ENCODE data around the gene TSPAN18. TPM values are rescaled to one million over a fixed set of nuclear protein-coding genes. Genes with fewer than 3 reads are reported as not detected.
A peak's percentile ranks its signal among the peaks of the same experiment; 100 is the strongest.

TSPAN18 gene
- total and polyA plus RNA-seq, 2 of the 4 experiments (the other 2 are of a cell fraction), result 0.36 to 1.1 TPM

GRCh38 chr11:44804449-44805437, 78.0 kb downstream of the TSPAN18 start:
- CTCF ChIA-PET, result interaction anchor here (0.7 to 1.1 kb wide), 2 partner anchors 11 to 12 kb away, joined by 3 read pairs; no protein-coding TSS in a partner anchor
- no peaks in the 10 kb centered on the region for H3K9me3 ChIP-seq (ENCODE audit: control insufficient read depth, insufficient read depth, low read length)
- WGBS, 2 experiments (ENCODE audit: extremely low coverage in 2 of 2, insufficient read length in 1 of 2), result 7% methylated on average over 3 of the region's 14 CpGs; no CpG with 5 or more reads in 1 of the 2 experiments

More at GRCh38 chr11:44804449-44805437, 78.0 kb downstream of the TSPAN18 start:
- no peak overlapping the region; the same call in 1 of the 2 replicates for H2AK5ac ChIP-seq (ENCODE audit: low read depth, low read length)
- intact Hi-C loops (cut with micrococcal nuclease), result loop anchor here (5.0 kb wide), 1 partner anchor 77 kb away; the partner anchor contains the start of gene TSPAN18
- H2BK15ac ChIP-seq (ENCODE audit: low read depth, low read length), result no peak overlapping the region
- H3K4me2 ChIP-seq (ENCODE audit: low read depth, low read length), result peak overlapping the region; percentile 23; the same call in 1 of the 2 replicates
- H3K23ac ChIP-seq (ENCODE audit: low read depth, low read length), result no peak overlapping the region
- H2AK9ac ChIP-seq (replicated peaks; ENCODE audit: low read depth, low read length, poor library complexity), result no peak overlapping the region
- peak; percentile 20 for DNase-seq
- in situ Hi-C loops (cut with MboI; ENCODE audit: low sequenced_read_pairs), result no loop called here
- H4K8ac ChIP-seq (ENCODE audit: low read depth in 2 of 2, low read length in 2 of 2), result no peak overlapping the region
- H2BK5ac ChIP-seq (ENCODE audit: low read depth, low read length, poor library complexity, severe bottlenecking), result no peak overlapping the region
- POLR2A ChIA-PET (ENCODE audit: unreplicated experiment), result interaction anchor here (0.5 kb wide), 1 partner anchor 177 kb away, joined by 4 read pairs; no protein-coding TSS in a partner anchor
- H2BK120ac ChIP-seq (ENCODE audit: low read depth, low read length), result no peak overlapping the region
- no peaks in the 10 kb centered on the region for H4K20me1 ChIP-seq (ENCODE audit: insufficient read depth, low read length)
- H3K18ac ChIP-seq (ENCODE audit: low read depth, low read length), result peak overlapping the region; percentile 10; the same call in 1 of the 2 replicates
- peaks cover 45% of the 10 kb centered on the region for H3K27me3 ChIP-seq (ENCODE audit: control insufficient read depth, insufficient read depth, low read length)
- no peak overlapping the region for H3K4me3 ChIP-seq (ENCODE audit: insufficient read depth, low read depth, low read length)
- H3K56ac ChIP-seq (ENCODE audit: extremely low read depth, insufficient read depth, low read length), result no peak overlapping the region
- no peak for TF ChIP-seq USF2 (IDR thresholded peaks at IDR 0.05; ENCODE audit: low read depth, low read length)
- TF ChIP-seq MXI1 (IDR thresholded peaks at IDR 0.05; ENCODE audit: borderline replicate concordance, low read depth, low read length), result no peak
- no peak for TF ChIP-seq FOS (IDR thresholded peaks at IDR 0.05; ENCODE audit: low read depth, low read length)
- no peak for TF ChIP-seq SMC3 (IDR thresholded peaks at IDR 0.05; ENCODE audit: low read depth, low read length)
- TF ChIP-seq RAD21 (IDR thresholded peaks at IDR 0.05; ENCODE audit: low read length), result no peak
- no peak for TF ChIP-seq RFX5 (IDR thresholded peaks at IDR 0.05; ENCODE audit: low read depth, low read length)
- TF ChIP-seq CEBPB (IDR thresholded peaks at IDR 0.05; ENCODE audit: low read depth, low read length), result no peak
- no peak for TF ChIP-seq NFE2L2 (IDR thresholded peaks at IDR 0.05; ENCODE audit: low read depth, low read length)
- no peak for TF ChIP-seq ELK1 (IDR thresholded peaks at IDR 0.05; ENCODE audit: borderline replicate concordance, low read depth, low read length)
- no peak for TF ChIP-seq RCOR1 (IDR thresholded peaks at IDR 0.05; ENCODE audit: insufficient replicate concordance, low read length)
- TF ChIP-seq MAZ (IDR thresholded peaks at IDR 0.05; ENCODE audit: borderline replicate concordance, low read depth, low read length), result no peak
- ATAC-seq (ENCODE audit: low read depth), result peak; percentile 80
- no peak overlapping the region for H2BK20ac ChIP-seq (ENCODE audit: low read depth, low read length)
- no peaks in the 10 kb centered on the region for H3K9me1 ChIP-seq (ENCODE audit: insufficient read depth, low read length)
- no peaks in the 10 kb centered on the region for H3K79me1 ChIP-seq (ENCODE audit: low read depth in 1 of 2, low read length in 2 of 2)
- H4K91ac ChIP-seq (ENCODE audit: insufficient read depth, low read depth, low read length), result no peak overlapping the region; the same call in 1 of the 2 replicates
- H3K9ac ChIP-seq (ENCODE audit: low read depth, low read length), result no peak overlapping the region; the same call in 1 of the 2 replicates
- BruUV-seq (replicated peaks), result no TSS peak
- H2AFZ ChIP-seq (replicated peaks; ENCODE audit: low read length, poor library complexity), result no peak overlapping the region
- H4K5ac ChIP-seq (ENCODE audit: low read depth, low read length), result no peak overlapping the region; the same call in 1 of the 2 replicates
- H3K27ac ChIP-seq (ENCODE audit: insufficient read depth, low read length), result peak overlapping the region; percentile 27; the same call in 1 of the 2 replicates
- peaks cover 12% of the 10 kb centered on the region; the same call in 1 of the 2 replicates for H3K4me1 ChIP-seq (ENCODE audit: control insufficient read depth, insufficient read depth, low read length)
- H3K4ac ChIP-seq (ENCODE audit: low read depth, low read length), result no peak overlapping the region
- H3K36me3 ChIP-seq (ENCODE audit: control insufficient read depth, insufficient read depth, low read length), result no peaks in the 10 kb centered on the region
- H3K14ac ChIP-seq (replicated peaks; ENCODE audit: low read depth, low read length), result no peak overlapping the region
- dilution Hi-C loops (cut with HindIII; ENCODE audit: low sequenced_read_pairs, unreplicated experiment), result no loop called here

Measured in IMR-90 (cell line).